Lower leg skin (tissue), 4 donors: Measurements from ENCODE around the gene HSDL2. TPM values are rescaled to one million over a fixed set of nuclear protein-coding genes. Genes with fewer than 3 reads are reported as not detected.

Source experiments
- DNase-seq, 2 donors: peaks; one replicate each; pipeline ENCODE4 v3.0.0-alpha.2; 2019; ENCODE audit warnings: low spot score in 2 of 2
- H3K4me3 ChIP-seq: fragments of 200-600 bp; sonication (generic); 2 replicates; pipeline ENCODE4 v1.5.1; 2017; ENCODE audit warnings: mild to moderate bottlenecking, low read depth; ENCODE audit not compliant: poor library complexity, severe bottlenecking
- CTCF ChIP-seq, 3 donors: fragments of 450-650 bp; IDR thresholded peaks; one replicate each; pipeline ENCODE4 v1.5.1; 2016; ENCODE audit warnings: antibody characterized with exemption in 3 of 3, mild to moderate bottlenecking in 3 of 3, moderate library complexity in 2 of 3
- POLR2A ChIP-seq, 2 donors: fragments of 450-650 bp; IDR thresholded peaks; one replicate each; pipeline ENCODE4 v1.6.1; 2016 to 2017; ENCODE audit warnings: antibody characterized with exemption in 2 of 2, mild to moderate bottlenecking in 1 of 2, moderate library complexity in 1 of 2
- WGBS, 2 donors: methylation state at CpG; one replicate each; pipeline ENCODE4 v1.1.5; 2018; 5-methylcytosine and 5-hydroxymethylcytosine counted together
- intact Hi-C: fragments of 100-400 bp; cut with DNase I; formaldehyde crosslinking; loops from one replicate; pipeline ENCODE4 v1.15.0; 2023; ENCODE audit warnings: low total_unique reads
- total RNA-seq, 4 donors: library from RNA; depleted of rRNA; stranded (reverse); fragments of >200 nt; gene quantifications; one replicate each; pipeline ENCODE4 v1.1.0, GENCODE V29; 2016

HSDL2 gene
- total RNA-seq, 4 donors from 2014 or later = 26.7 to 52.8 (median 50.2) TPM

DNA sequence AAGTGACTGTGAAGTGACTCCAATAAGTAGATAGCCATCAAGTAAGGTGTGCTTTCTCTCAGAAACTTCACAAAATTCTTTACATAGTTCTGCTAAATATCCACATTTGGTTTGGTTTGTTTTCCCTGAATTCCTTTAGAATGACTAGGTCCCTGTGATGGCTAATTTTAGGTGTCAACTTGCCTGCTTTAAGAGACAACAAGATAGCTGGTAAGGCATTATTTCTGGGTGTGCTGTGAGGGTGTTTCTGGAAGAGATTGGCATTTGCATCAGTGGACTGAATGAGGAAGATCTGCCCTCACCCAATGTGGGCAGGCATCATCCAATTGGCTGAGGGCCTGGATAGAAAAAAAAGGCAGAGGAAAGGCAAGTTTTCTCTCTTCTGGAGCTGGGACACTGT is 38.2 kb upstream of the HSDL2 start:
- no peak overlapping the region for H3K4me3 ChIP-seq
- intact Hi-C loops = no loop called here
- DNase-seq = no peak

GRCh38 chr9:112348257-112349007 is 31.5 kb upstream of the HSDL2 start:
- intact Hi-C loops = no loop called here
- no peak overlapping the region for H3K4me3 ChIP-seq
- no peak for TF ChIP-seq CTCF (IDR thresholded peaks at IDR 0.05)
- WGBS, 2 donors = 28 to 30% methylated on average over 19 of the region's 19 CpGs
- DNase-seq = peak; percentile 64 to 93

More for the DNA sequence above, 38.2 kb upstream of the HSDL2 start:
- TF ChIP-seq CTCF (IDR thresholded peaks at IDR 0.05) (no peak), POLR2A (IDR thresholded peaks at IDR 0.05) (no peak)

DNA sequence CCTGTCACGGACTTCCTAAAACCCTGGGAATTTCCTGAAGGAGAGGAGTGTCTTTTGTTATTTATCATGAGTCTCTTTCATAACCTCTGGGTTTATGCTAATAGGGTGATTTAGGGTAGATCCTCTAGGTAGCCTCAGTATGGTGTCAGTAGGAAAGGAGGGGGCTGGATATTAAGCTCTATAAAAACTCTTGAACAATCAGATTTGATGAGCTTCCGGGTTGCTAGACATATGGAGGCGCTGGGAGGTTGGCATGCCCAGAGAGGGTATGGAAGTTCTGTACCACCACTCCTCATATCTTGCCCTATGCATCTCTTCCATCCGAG is 30.9 kb upstream of the HSDL2 start:
- 56 to 63% methylated on average over 4 of the region's 4 CpGs for WGBS, 2 donors
- DNase-seq = no peak
- H3K4me3 ChIP-seq = no peak overlapping the region
- intact Hi-C loops = no loop called here
- TF ChIP-seq CTCF (IDR thresholded peaks at IDR 0.05) (no peak), POLR2A (IDR thresholded peaks at IDR 0.05) (no peak)

- no peak for TF ChIP-seq CTCF (IDR thresholded peaks at IDR 0.05)
- TF ChIP-seq POLR2A (IDR thresholded peaks at IDR 0.05) = no peak
- DNase-seq = no peak
- intact Hi-C loops = no loop called here
- H3K4me3 ChIP-seq = no peak overlapping the region
- 71 to 90% methylated on average over 3 of the region's 3 CpGs for WGBS, 2 donors
Measured at GRCh38 chr9:112351184-112351583, 28.7 kb upstream of the HSDL2 start.

DNA sequence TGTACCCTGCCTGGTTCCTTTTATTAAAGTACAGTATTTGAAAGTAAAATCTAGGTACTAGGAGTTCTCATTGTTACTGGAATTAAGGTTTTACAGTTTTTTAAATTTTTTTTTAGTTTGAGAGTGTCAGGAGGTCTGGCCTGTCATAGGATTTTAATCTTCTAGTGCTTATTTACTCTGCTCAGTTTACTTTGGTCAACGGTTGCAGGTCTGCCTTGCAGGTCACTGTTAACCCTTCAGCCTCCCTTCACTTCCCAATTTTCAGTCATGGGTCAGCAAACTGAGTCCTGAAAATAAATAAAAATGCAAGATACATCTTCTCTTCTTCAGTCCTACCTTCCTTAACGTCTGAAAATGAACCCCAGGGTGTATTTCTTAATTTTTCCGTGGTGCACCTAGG is 27.7 kb upstream of the HSDL2 start:
- intact Hi-C loops = no loop called here
- TF ChIP-seq CTCF (IDR thresholded peaks at IDR 0.05) (no peak), POLR2A (IDR thresholded peaks at IDR 0.05) (no peak)
- no peak overlapping the region for H3K4me3 ChIP-seq
- WGBS, 2 donors = 59 to 64% methylated on average over 3 of the region's 3 CpGs
- DNase-seq = no peak
